RWPE1 (cell line): ENCODE results near the gene RRAD.

Experiments
- CTCF ChIA-PET: fragments of 350-600 bp; sonication (Branson Sonifier 250); formaldehyde crosslinking; extraction: SDS; loops from one replicate; lab custom pipeline; 2021; lab: Yijun Ruan, JAX
- POLR2A ChIA-PET: fragments of 400-600 bp; formaldehyde crosslinking; extraction: SDS; loops from one replicate; lab custom pipeline; 2020; ENCODE audit warnings: antibody characterized with exemption; ENCODE audit not compliant: low non-redundant PET; lab: Yijun Ruan, JAX
- DNase-seq: peaks from one replicate; pipeline ENCODE4 v3.0.0; 2012; ENCODE audit warnings: low spot score
- H3K27ac ChIP-seq: fragments of 450-650 bp; 2 replicates; pipeline ENCODE4 v1.5.1; 2017
- TF ChIP-seq, protein P1 (sequence below): fragments of 450-650 bp; conservative IDR thresholded peaks from 2 replicates; pipeline ENCODE4 v1.5.1; 2017; ENCODE audit warnings: low read depth, mild to moderate bottlenecking

RRAD gene

GRCh38 chr16:66890799-66891198 is 34.5 kb downstream of the RRAD start:
- CTCF ChIA-PET = interaction anchor here (0.7 to 0.8 kb wide), 2 partner anchors 278 to 294 kb away, joined by 3 to 4 read pairs; no protein-coding TSS in a partner anchor
- POLR2A ChIA-PET = no interaction called here
- DNase-seq = no peak
- H3K27ac ChIP-seq = no peak overlapping the region
- TF ChIP-seq, protein P1, sequence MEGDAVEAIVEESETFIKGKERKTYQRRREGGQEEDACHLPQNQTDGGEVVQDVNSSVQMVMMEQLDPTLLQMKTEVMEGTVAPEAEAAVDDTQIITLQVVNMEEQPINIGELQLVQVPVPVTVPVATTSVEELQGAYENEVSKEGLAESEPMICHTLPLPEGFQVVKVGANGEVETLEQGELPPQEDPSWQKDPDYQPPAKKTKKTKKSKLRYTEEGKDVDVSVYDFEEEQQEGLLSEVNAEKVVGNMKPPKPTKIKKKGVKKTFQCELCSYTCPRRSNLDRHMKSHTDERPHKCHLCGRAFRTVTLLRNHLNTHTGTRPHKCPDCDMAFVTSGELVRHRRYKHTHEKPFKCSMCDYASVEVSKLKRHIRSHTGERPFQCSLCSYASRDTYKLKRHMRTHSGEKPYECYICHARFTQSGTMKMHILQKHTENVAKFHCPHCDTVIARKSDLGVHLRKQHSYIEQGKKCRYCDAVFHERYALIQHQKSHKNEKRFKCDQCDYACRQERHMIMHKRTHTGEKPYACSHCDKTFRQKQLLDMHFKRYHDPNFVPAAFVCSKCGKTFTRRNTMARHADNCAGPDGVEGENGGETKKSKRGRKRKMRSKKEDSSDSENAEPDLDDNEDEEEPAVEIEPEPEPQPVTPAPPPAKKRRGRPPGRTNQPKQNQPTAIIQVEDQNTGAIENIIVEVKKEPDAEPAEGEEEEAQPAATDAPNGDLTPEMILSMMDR = no peak

DNA sequence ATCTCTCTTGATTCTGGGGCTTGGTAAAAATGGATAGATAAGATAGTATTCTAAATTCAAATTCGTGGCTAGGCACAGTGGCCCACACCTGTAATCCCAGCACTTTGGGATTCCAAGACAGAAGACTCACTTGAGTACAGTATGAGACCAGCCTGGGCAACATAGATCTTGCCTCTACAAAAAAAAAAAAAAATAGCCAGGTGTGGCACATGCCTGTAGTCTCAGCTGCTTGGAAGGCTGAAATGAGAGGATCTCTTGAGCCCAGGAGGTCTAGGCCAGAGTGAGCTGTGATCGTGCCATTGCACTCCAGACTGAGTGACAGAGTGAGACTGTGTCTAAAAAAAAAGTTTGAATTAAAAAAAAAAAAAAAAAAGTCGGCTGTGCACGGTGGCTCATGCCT is 35.7 kb downstream of the RRAD start:
- H3K27ac ChIP-seq = no peak overlapping the region
- TF ChIP-seq, protein P1 = no peak
- POLR2A ChIA-PET = no interaction called here
- DNase-seq = no peak
- CTCF ChIA-PET = interaction anchor here (0.6 to 0.7 kb wide), 2 partner anchors 21 to 151 kb away, joined by 3 read pairs; no protein-coding TSS in a partner anchor

DNA sequence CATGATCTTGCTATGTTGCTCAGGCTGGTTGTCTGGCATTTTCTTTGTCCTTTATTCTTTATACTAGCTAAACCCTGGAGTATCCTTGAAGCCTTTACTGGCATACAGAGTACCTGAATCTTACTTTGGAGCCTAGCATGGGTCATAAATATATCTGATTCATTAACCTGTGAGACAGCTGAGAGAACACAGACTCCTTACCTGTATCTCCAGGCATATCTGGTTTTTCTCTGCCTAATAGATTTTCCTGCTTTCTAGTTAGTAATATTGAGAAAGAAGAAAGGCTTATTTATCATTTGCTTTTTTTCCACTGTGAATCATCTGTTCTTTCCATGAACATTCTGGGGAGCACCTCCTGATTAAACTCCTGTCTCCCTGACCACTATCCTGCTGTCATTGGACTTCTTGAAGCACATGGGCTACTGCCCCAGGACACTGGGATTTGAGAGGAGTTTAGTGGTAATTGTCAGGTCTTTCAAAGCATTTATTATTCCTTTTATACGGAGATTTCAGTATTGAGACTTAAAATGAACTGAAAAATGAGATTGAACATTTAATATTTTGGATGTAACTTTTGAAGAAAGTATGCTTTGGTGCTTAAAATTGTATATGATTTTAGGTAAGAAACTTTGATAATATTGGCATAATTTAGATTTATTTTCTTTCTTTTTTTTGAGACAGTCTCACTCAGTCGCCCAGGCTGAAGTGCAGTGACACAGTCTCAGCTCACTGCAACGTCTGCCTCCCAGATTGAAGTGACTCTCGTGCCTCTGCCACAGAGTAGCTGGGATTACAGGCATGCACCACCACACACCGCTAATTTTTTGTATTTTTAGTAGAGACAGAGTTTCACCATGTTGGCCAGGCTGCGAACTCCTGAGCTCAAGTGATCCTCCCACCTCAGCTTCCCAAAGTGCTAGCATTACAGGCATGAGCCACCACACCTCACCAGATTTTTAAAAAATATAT is 36.4 kb downstream of the RRAD start:
- H3K27ac ChIP-seq = no peak overlapping the region
- DNase-seq = no peak
- TF ChIP-seq, protein P1 = no peak
- CTCF ChIA-PET = interaction anchor here (0.7 kb wide), 1 partner anchor 21 kb away, joined by 3 read pairs; no protein-coding TSS in a partner anchor
- POLR2A ChIA-PET = no interaction called here

GRCh38 chr16:66886914-66887313 is 38.4 kb downstream of the RRAD start:
- no peak for DNase-seq

DNA sequence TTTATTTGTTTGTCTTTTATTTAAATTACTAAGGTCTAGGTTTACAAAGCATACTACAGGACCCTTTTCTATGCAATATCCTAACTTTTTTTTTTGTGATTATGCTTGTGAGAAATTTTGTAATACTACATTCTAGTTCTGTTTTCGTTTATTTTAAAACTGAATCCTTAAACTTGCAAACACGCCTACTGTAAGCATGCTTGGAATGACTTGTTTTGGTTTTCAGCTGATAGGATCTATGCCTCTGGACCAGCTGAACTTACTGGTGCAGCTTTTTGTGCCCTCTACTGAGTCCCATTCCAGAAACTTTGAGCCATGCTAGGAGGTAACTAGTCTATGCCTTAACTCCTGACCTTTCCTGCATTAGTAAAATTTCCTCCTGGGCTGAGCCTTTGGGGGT is 39.0 kb downstream of the RRAD start:
- TF ChIP-seq, protein P1 = no peak

More at GRCh38 chr16:66886914-66887313, 38.4 kb downstream of the RRAD start:
- H3K27ac ChIP-seq = no peak overlapping the region
- TF ChIP-seq, protein P1 = no peak
- CTCF ChIA-PET = interaction anchor here (2.9 kb wide), 1 partner anchor 8 kb away, joined by 15 read pairs; no protein-coding TSS in a partner anchor
- POLR2A ChIA-PET = no interaction called here

GRCh38 chr16:66885491-66885890 is 39.8 kb downstream of the RRAD start:
- no peak for DNase-seq
- TF ChIP-seq, protein P1 = no peak
- ChIA-PET POLR2A (no interaction called here), CTCF (interaction anchor here (0.6 to 2.9 kb wide), 2 partner anchors 9 to 30 kb away, joined by 3 to 15 read pairs; no protein-coding TSS in a partner anchor)
- no peak overlapping the region for H3K27ac ChIP-seq

More for the DNA sequence above, 39.0 kb downstream of the RRAD start:
- ChIA-PET POLR2A (no interaction called here), CTCF (interaction anchor here (0.6 to 2.9 kb wide), 2 partner anchors 9 to 15 kb away, joined by 3 to 15 read pairs; no protein-coding TSS in a partner anchor)
- DNase-seq = no peak
- no peak overlapping the region for H3K27ac ChIP-seq
